NT2/D1 (cell line): ENCODE measurements around the gene MAP3K2.

ENCODE experiments used
- SUZ12 ChIP-seq: IDR thresholded peaks from 2 replicates; pipeline ENCODE4 v1.6.1; 2011; ENCODE audit not compliant: insufficient read length, insufficient read depth; ENCODE audit errors: extremely low read depth
- YY1 ChIP-seq: IDR thresholded peaks from 2 replicates; pipeline ENCODE4 v1.6.1; 2011; ENCODE audit not compliant: insufficient read length, insufficient read depth
- ZNF274 ChIP-seq: IDR thresholded peaks from 2 replicates; pipeline ENCODE4 v1.6.1; 2011; ENCODE audit warnings: mild to moderate bottlenecking, low read depth, low read length

DNA sequence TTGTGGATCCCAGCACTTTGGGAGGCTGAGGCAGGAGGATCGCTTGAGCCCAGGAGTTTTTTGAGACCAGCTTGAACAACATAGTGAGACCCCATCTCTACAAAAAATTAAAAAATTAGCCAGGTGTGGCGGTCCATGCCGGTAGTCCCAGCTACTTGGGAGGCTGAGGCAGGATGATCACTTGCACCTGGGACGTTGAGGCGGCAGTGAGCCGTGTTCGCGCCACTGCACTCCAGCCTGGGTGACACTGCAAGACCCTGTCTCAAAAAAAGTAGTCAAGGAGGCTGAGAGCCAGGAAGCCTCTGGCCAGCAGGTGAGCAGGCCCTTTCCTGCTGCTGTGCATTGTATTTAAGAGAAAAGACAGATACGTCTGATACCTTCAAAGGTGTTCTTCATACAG is 19.3 kb upstream of the MAP3K2 start:
- TF ChIP-seq ZNF274 (no peak), YY1 (no peak), SUZ12 (no peak)
